GM19438 (cell line): Measurements from ENCODE around the gene PHACTR4.
"Not testable (repeated sequence)": the region's sequence is repeated elsewhere in the genome, so short reads cannot be mapped to it uniquely, and the experiment has no call there.

ENCODE experiments used
- ATAC-seq: cut with Tn5 transposase; IDR thresholded peaks from one replicate; pipeline ENCODE4 v1.9.1; 2021; ENCODE audit warnings: low read depth; ENCODE audit not compliant: unreplicated experiment

Gene PHACTR4

GRCh38 chr1:28482138-28482537, 112.6 kb downstream of the PHACTR4 start:
- no peak for ATAC-seq

GRCh38 chr1:28482702-28483101, 113.2 kb downstream of the PHACTR4 start:
- ATAC-seq: no peak

GRCh38 chr1:28494737-28495136, 125.2 kb downstream of the PHACTR4 start:
- no peak for ATAC-seq

- no peak for ATAC-seq
Observed at GRCh38 chr1:28499553-28499952, 130.0 kb downstream of the PHACTR4 start.

GRCh38 chr1:28501925-28502324, 132.4 kb downstream of the PHACTR4 start:
- ATAC-seq: no peak

GRCh38 chr1:28503117-28503516, 133.6 kb downstream of the PHACTR4 start:
- no peak for ATAC-seq

- ATAC-seq: peak; percentile 64
Observed at GRCh38 chr1:28505406-28506187, 136.1 kb downstream of the PHACTR4 start, which contains the start of gene RCC1. Gene RCC1, plus strand, starts transcription at chr1:28506043. Its CDS starts 23,824 bp downstream, at chr1:28529867.

GRCh38 chr1:28506907-28507246, 137.3 kb downstream of the PHACTR4 start:
- no peak for ATAC-seq

- ATAC-seq: no peak
Observed at GRCh38 chr1:28507247-28507645, 137.7 kb downstream of the PHACTR4 start.

GRCh38 chr1:28507646-28508434, 138.3 kb downstream of the PHACTR4 start:
- no peak for ATAC-seq

GRCh38 chr1:28508435-28508754, 138.9 kb downstream of the PHACTR4 start:
- ATAC-seq: no peak

GRCh38 chr1:28509705-28510272, 140.2 kb downstream of the PHACTR4 start:
- no peak for ATAC-seq

- ATAC-seq: no peak
Observed at GRCh38 chr1:28510273-28510969, 140.9 kb downstream of the PHACTR4 start.

- ATAC-seq: no peak
Observed at GRCh38 chr1:28510970-28511440, 141.5 kb downstream of the PHACTR4 start.

- no peak for ATAC-seq
Observed at GRCh38 chr1:28512058-28512611, 142.6 kb downstream of the PHACTR4 start.

GRCh38 chr1:28514445-28514933, 144.9 kb downstream of the PHACTR4 start:
- not testable (repeated sequence) for ATAC-seq

- no peak for ATAC-seq
Observed at GRCh38 chr1:28516518-28516956, 147.0 kb downstream of the PHACTR4 start.

GRCh38 chr1:28517649-28517999, 148.1 kb downstream of the PHACTR4 start:
- peak; percentile 10 for ATAC-seq

GRCh38 chr1:28518000-28518744, 148.6 kb downstream of the PHACTR4 start:
- peak; percentile 65 for ATAC-seq
